WTC11 (cell line): ENCODE results near the gene SMIM38. TPM values are rescaled to one million over a fixed set of nuclear protein-coding genes. Genes with fewer than 3 reads are reported as not detected.

Source experiments
- ATAC-seq: fragments of 200-7000 bp; cut with Tn5 transposase; 2 replicates; pipeline ENCODE4 v1.10.0; 2021; ENCODE audit warnings: mild to moderate bottlenecking, moderate library complexity
- Bru-seq: library from RNA; stranded (reverse); fragments of 400-500 nt; gene quantifications from one replicate; lab custom pipeline; 2021; lab: Mats Ljungman, UMichigan
- CTCF ChIA-PET: fragments of 300-600 bp; sonication (Branson Sonifier 250); formaldehyde crosslinking; loops from one replicate; lab custom pipeline; 2021; ENCODE audit warnings: antibody characterized with exemption; lab: Charles Lee
- POLR2A ChIA-PET: fragments of 350-600 bp; sonication (Branson Sonifier 250); formaldehyde crosslinking; loops from one replicate; lab custom pipeline; 2021; ENCODE audit warnings: antibody characterized with exemption; lab: Charles Lee
- DNase-seq: peaks from one replicate; pipeline ENCODE4 v3.0.0; 2021; ENCODE audit warnings: low spot score
- H3K27ac Mint-ChIP-seq: 2 replicates; pipeline ENCODE4 v1.8.0; 2021; ENCODE audit warnings: mixed read lengths
- H3K27me3 Mint-ChIP-seq: 2 replicates; pipeline ENCODE4 v1.8.0; 2021; ENCODE audit warnings: low read depth, mild to moderate bottlenecking, moderate library complexity, mixed read lengths
- H3K36me3 Mint-ChIP-seq: 2 replicates; pipeline ENCODE4 v1.8.0; 2021; ENCODE audit warnings: mixed read lengths
- H3K4me1 Mint-ChIP-seq: 2 replicates; pipeline ENCODE4 v1.8.0; 2022; ENCODE audit warnings: mixed read lengths
- H3K4me3 Mint-ChIP-seq: 2 replicates; pipeline ENCODE4 v1.8.0; 2021; ENCODE audit warnings: mild to moderate bottlenecking, moderate library complexity, mixed read lengths
- H3K9me3 Mint-ChIP-seq: 2 replicates; pipeline ENCODE4 v1.8.0; 2021; ENCODE audit warnings: mixed read lengths
- EMX1 ChIP-seq: fragments of 250-450 bp; sonication (Bioruptor Pico); IDR thresholded peaks from 2 replicates; pipeline ENCODE4 v1.8.0; 2021; ENCODE audit warnings: mild to moderate bottlenecking
- ESRRA ChIP-seq: sonication (generic); formaldehyde crosslinking; IDR thresholded peaks from 2 replicates; pipeline ENCODE4 v1.8.1; 2022; ENCODE audit warnings: mild to moderate bottlenecking, missing genetic modification reagents, borderline replicate concordance
- ETV6 ChIP-seq: sonication (generic); formaldehyde crosslinking; IDR thresholded peaks from 2 replicates; pipeline ENCODE4 v1.8.1; 2022; ENCODE audit warnings: mild to moderate bottlenecking, missing genetic modification reagents
- FOXJ3 ChIP-seq: sonication (generic); formaldehyde crosslinking; IDR thresholded peaks from 2 replicates; pipeline ENCODE4 v1.9.0; 2021; ENCODE audit warnings: missing genetic modification reagents, mild to moderate bottlenecking, borderline replicate concordance
- FOXP1 ChIP-seq: sonication (generic); formaldehyde crosslinking; IDR thresholded peaks from 2 replicates; pipeline ENCODE4 v1.8.0; 2022; ENCODE audit warnings: missing genetic modification reagents, mild to moderate bottlenecking, moderate library complexity, borderline replicate concordance
- GTF2I ChIP-seq: fragments of 250-450 bp; sonication (Bioruptor Pico); conservative IDR thresholded peaks from 2 replicates; pipeline ENCODE4 v1.4.0; 2021; ENCODE audit warnings: mild to moderate bottlenecking
- JUN ChIP-seq: sonication (generic); formaldehyde crosslinking; IDR thresholded peaks from 2 replicates; pipeline ENCODE4 v1.8.0; 2023; ENCODE audit warnings: mild to moderate bottlenecking, missing genetic modification reagents
- KAT7 ChIP-seq: sonication (generic); formaldehyde crosslinking; IDR thresholded peaks from 2 replicates; pipeline ENCODE4 v1.8.1; 2023; ENCODE audit warnings: missing genetic modification reagents, mild to moderate bottlenecking, borderline replicate concordance
- NFATC4 ChIP-seq: fragments of 250-450 bp; sonication (Bioruptor Pico); IDR thresholded peaks from 2 replicates; pipeline ENCODE4 v1.9.0; 2021; ENCODE audit warnings: mild to moderate bottlenecking
- NFE2L1 ChIP-seq: sonication (generic); formaldehyde crosslinking; IDR thresholded peaks from 2 replicates; pipeline ENCODE4 v1.8.1; 2023; ENCODE audit warnings: missing genetic modification reagents
- NFYB ChIP-seq: sonication (generic); formaldehyde crosslinking; conservative IDR thresholded peaks from 2 replicates; pipeline ENCODE4 v1.8.0; 2022; ENCODE audit warnings: low read depth, missing genetic modification reagents
- NR3C1 ChIP-seq: sonication (generic); formaldehyde crosslinking; conservative IDR thresholded peaks from 2 replicates; pipeline ENCODE4 v1.8.1; 2023; ENCODE audit warnings: low read depth, mild to moderate bottlenecking, missing genetic modification reagents
- RORB ChIP-seq: fragments of 250-450 bp; sonication (Bioruptor Pico); IDR thresholded peaks from 2 replicates; pipeline ENCODE4 v1.9.0; 2021; ENCODE audit warnings: mild to moderate bottlenecking
- SOX15 ChIP-seq: fragments of 250-450 bp; sonication (Bioruptor Pico); IDR thresholded peaks from 2 replicates; pipeline ENCODE4 v1.9.0; 2021; ENCODE audit warnings: mild to moderate bottlenecking
- TEAD4 ChIP-seq: sonication (generic); formaldehyde crosslinking; IDR thresholded peaks from 2 replicates; pipeline ENCODE4 v1.8.0; 2022; ENCODE audit warnings: mild to moderate bottlenecking, missing genetic modification reagents
- ZBTB21 ChIP-seq: sonication (generic); formaldehyde crosslinking; IDR thresholded peaks from 2 replicates; pipeline ENCODE4 v1.8.1; 2023; ENCODE audit warnings: mild to moderate bottlenecking, missing genetic modification reagents, borderline replicate concordance
- ZNF671 ChIP-seq: fragments of 250-450 bp; sonication (Bioruptor Pico); IDR thresholded peaks from 2 replicates; pipeline ENCODE4 v1.8.0; 2021; ENCODE audit warnings: mild to moderate bottlenecking
- long read RNA-seq, 3 experiments: library from RNA in 1 of 3; library from capped mRNA in 1 of 3; library from polyadenylated mRNA in 1 of 3; unstranded in 2 of 3; stranded (forward) in 1 of 3; transcript quantifications; one replicate each; pipeline ENCODE4 v2.0.0, GENCODE V29; 2021
- total RNA-seq: library from RNA; stranded (reverse); gene quantifications from 3 replicates; pipeline ENCODE4 v1.2.3, GENCODE V29; 2021
- TF ChIP-seq, protein P1 (sequence below): sonication (generic); formaldehyde crosslinking; IDR thresholded peaks from 2 replicates; pipeline ENCODE4 v1.8.1; 2022; ENCODE audit warnings: mild to moderate bottlenecking, moderate library complexity, missing genetic modification reagents
- TF ChIP-seq, protein P2 (sequence below): sonication (generic); formaldehyde crosslinking; IDR thresholded peaks from 2 replicates; pipeline ENCODE4 v1.8.0; 2022; ENCODE audit warnings: mild to moderate bottlenecking, missing genetic modification reagents
- TF ChIP-seq, protein P3 (sequence below): sonication (generic); formaldehyde crosslinking; IDR thresholded peaks from 2 replicates; pipeline ENCODE4 v1.8.1; 2023; ENCODE audit warnings: mild to moderate bottlenecking, missing genetic modification reagents, borderline replicate concordance
- TF ChIP-seq, protein P4 (sequence below): sonication (generic); formaldehyde crosslinking; IDR thresholded peaks from 2 replicates; pipeline ENCODE4 v1.8.0; 2022; ENCODE audit warnings: mild to moderate bottlenecking, missing genetic modification reagents
- TF ChIP-seq, protein P5 (sequence below): fragments of 200-600 bp; IDR thresholded peaks from 2 replicates; pipeline ENCODE4 v1.8.0; 2022; ENCODE audit warnings: antibody characterized with exemption

SMIM38 gene
- total RNA-seq (0.39 to 1.4 TPM (median 0.98 TPM) in 3 replicates), Bru-seq, nascent RNA (percentile 34 among the genes with signal in this experiment)
- long read RNA-seq, experiment 1 = 0 reads
- long read RNA-seq, experiment 2 = 0 reads
- long read RNA-seq, experiment 3 = 0 reads

DNA sequence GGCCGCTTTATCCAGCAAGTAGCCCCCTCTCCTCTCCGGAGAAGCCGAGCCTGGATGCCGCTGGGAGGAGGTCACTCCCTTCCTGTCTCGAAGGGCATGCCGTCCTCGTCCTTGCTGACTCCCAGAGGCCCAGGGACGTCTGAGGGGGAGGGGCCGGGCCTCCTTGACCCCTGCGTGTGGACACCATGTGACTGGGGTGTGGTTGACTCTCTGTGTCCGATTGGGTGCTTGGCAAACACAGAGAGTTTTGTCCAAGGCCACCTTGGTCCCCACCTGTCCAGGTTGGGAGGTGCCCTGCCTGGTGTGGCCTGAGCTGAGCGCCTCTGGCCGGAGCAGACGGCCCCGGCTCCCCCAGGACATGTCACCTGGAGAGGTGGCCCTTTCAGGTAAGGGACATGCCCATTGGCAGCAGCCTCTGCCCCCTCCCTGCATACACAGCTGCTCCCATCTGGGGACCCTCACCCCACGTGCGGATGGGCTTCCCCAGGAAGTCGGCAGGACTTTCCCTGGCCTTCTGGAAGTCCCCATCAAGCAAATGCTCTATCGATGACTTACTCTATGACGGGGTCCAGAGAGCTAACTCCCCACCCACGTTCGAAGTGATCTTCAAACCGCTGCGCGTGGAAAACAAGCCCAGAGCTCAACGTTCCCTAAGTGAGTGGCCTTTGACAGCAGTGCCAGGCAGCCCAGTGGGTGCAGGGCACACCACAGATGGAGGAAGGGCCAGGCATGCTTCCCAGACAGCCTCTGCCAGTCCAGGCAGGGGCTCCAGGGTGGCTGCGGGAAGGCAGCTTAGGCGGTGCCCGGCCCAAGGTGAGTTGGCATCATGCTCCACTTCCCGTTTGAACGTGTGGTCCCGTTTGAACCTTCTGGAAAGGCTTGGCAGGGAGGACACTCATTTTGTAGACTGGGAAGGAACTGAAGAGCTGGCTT, at the start of gene SMIM38:
SMIM38 (plus strand) TSS at position 634 of the 933 bp plus-strand sequence. CDS start 1,912 bp downstream, outside the sequence.
- peaks cover 26% of the 10 kb centered on the region for H3K4me1 Mint-ChIP-seq
- DNase-seq = no peak
- TF ChIP-seq SOX15 (CRISPR knock-in tag) (no peak), RORB (no peak), TEAD4 (CRISPR knock-in tag) (no peak), EMX1 (CRISPR knock-in tag) (no peak), NFATC4 (CRISPR knock-in tag) (no peak), JUN (CRISPR knock-in tag) (no peak), ESRRA (CRISPR knock-in tag) (no peak)
- TF ChIP-seq, protein P1, sequence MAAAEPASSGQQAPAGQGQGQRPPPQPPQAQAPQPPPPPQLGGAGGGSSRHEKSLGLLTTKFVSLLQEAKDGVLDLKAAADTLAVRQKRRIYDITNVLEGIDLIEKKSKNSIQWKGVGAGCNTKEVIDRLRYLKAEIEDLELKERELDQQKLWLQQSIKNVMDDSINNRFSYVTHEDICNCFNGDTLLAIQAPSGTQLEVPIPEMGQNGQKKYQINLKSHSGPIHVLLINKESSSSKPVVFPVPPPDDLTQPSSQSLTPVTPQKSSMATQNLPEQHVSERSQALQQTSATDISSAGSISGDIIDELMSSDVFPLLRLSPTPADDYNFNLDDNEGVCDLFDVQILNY (CRISPR knock-in tag) = no peak
- TF ChIP-seq, protein P2, sequence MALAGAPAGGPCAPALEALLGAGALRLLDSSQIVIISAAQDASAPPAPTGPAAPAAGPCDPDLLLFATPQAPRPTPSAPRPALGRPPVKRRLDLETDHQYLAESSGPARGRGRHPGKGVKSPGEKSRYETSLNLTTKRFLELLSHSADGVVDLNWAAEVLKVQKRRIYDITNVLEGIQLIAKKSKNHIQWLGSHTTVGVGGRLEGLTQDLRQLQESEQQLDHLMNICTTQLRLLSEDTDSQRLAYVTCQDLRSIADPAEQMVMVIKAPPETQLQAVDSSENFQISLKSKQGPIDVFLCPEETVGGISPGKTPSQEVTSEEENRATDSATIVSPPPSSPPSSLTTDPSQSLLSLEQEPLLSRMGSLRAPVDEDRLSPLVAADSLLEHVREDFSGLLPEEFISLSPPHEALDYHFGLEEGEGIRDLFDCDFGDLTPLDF (CRISPR knock-in tag) = no peak
- no peak within 1 kb of the TSS for H3K4me3 Mint-ChIP-seq
- H3K27me3 Mint-ChIP-seq = no peaks in the 10 kb centered on the region
- CTCF ChIA-PET = interaction anchor here (1.9 to 2.0 kb wide), 2 partner anchors 24 to 54 kb away, joined by 6 to 12 read pairs; no protein-coding TSS in a partner anchor
- POLR2A ChIA-PET = no interaction called here
- no peak within 1 kb of the TSS for H3K27ac Mint-ChIP-seq
- peaks cover 2% of the 10 kb centered on the region for H3K36me3 Mint-ChIP-seq
- ATAC-seq = no peak
- peaks cover 2% of the 10 kb centered on the region for H3K9me3 Mint-ChIP-seq

DNA sequence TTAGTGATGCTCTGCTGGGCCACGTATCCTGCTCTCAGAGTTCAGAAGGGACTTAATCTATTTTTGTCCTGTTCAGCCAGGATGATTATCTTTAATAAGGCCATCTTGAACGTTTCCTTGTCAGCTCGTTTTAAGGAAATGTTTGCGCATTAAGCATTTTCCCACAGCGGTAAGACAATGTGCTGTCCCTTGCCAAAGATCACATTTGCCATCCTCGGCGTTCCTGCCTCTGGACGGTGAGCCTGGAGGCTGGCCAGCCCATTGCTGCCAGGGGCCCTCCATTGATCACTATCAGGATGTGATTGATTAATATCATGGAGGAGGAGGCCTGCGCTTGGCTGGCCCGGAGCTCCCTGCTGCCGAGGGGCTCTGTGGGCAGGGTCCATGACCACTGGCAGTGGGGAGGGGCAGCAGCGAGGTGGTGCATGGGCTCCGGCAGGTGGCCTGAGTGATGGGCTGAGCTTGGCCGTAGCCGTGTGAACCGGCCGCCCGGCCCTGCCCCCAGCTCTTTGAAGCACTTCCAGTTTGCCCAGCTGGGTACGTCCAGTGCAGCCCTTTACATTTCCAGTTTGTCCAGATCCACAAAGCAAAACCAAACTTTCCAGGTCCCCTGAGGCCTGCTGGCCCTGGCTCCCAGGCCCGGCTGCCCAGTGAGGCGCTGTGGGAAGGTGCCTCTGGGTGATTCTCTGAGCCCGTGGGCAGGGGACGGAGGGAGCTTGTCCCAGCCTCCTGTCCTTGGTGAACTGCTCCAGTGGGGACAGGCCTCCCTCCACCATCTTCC, 49.5 kb upstream of the SMIM38 start:
- Mint-ChIP-seq H3K36me3 (peaks cover 26% of the 10 kb centered on the region), H3K4me3 (no peak overlapping the region), H3K4me1 (no peaks in the 10 kb centered on the region), H3K27ac (no peak overlapping the region)
- POLR2A ChIA-PET = interaction anchor here (0.6 kb wide), 1 partner anchor 44 kb away, joined by 3 read pairs; no protein-coding TSS in a partner anchor
- CTCF ChIA-PET = interaction anchor here (1.0 to 3.2 kb wide), 4 partner anchors 26 to 577 kb away, joined by 3 to 15 read pairs (median 4); no protein-coding TSS in a partner anchor
- TF ChIP-seq ETV6 (CRISPR knock-in tag) (no peak), GTF2I (CRISPR knock-in tag) (no peak), ZNF671 (CRISPR knock-in tag) (no peak), NR3C1 (no peak), ZBTB21 (CRISPR knock-in tag) (no peak), KAT7 (CRISPR knock-in tag) (no peak), NFYB (no peak), NFE2L1 (CRISPR knock-in tag) (no peak), FOXJ3 (CRISPR knock-in tag) (no peak), FOXP1 (CRISPR knock-in tag) (no peak), EMX1 (CRISPR knock-in tag) (no peak)
- TF ChIP-seq, protein P3, sequence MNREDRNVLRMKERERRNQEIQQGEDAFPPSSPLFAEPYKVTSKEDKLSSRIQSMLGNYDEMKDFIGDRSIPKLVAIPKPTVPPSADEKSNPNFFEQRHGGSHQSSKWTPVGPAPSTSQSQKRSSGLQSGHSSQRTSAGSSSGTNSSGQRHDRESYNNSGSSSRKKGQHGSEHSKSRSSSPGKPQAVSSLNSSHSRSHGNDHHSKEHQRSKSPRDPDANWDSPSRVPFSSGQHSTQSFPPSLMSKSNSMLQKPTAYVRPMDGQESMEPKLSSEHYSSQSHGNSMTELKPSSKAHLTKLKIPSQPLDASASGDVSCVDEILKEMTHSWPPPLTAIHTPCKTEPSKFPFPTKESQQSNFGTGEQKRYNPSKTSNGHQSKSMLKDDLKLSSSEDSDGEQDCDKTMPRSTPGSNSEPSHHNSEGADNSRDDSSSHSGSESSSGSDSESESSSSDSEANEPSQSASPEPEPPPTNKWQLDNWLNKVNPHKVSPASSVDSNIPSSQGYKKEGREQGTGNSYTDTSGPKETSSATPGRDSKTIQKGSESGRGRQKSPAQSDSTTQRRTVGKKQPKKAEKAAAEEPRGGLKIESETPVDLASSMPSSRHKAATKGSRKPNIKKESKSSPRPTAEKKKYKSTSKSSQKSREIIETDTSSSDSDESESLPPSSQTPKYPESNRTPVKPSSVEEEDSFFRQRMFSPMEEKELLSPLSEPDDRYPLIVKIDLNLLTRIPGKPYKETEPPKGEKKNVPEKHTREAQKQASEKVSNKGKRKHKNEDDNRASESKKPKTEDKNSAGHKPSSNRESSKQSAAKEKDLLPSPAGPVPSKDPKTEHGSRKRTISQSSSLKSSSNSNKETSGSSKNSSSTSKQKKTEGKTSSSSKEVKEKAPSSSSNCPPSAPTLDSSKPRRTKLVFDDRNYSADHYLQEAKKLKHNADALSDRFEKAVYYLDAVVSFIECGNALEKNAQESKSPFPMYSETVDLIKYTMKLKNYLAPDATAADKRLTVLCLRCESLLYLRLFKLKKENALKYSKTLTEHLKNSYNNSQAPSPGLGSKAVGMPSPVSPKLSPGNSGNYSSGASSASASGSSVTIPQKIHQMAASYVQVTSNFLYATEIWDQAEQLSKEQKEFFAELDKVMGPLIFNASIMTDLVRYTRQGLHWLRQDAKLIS = no peak
- TF ChIP-seq, protein P4, sequence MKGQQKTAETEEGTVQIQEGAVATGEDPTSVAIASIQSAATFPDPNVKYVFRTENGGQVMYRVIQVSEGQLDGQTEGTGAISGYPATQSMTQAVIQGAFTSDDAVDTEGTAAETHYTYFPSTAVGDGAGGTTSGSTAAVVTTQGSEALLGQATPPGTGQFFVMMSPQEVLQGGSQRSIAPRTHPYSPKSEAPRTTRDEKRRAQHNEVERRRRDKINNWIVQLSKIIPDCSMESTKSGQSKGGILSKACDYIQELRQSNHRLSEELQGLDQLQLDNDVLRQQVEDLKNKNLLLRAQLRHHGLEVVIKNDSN = no peak
- TF ChIP-seq, protein P2 (CRISPR knock-in tag) = no peak
- TF ChIP-seq, protein P5, sequence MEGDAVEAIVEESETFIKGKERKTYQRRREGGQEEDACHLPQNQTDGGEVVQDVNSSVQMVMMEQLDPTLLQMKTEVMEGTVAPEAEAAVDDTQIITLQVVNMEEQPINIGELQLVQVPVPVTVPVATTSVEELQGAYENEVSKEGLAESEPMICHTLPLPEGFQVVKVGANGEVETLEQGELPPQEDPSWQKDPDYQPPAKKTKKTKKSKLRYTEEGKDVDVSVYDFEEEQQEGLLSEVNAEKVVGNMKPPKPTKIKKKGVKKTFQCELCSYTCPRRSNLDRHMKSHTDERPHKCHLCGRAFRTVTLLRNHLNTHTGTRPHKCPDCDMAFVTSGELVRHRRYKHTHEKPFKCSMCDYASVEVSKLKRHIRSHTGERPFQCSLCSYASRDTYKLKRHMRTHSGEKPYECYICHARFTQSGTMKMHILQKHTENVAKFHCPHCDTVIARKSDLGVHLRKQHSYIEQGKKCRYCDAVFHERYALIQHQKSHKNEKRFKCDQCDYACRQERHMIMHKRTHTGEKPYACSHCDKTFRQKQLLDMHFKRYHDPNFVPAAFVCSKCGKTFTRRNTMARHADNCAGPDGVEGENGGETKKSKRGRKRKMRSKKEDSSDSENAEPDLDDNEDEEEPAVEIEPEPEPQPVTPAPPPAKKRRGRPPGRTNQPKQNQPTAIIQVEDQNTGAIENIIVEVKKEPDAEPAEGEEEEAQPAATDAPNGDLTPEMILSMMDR = no peak
- TF ChIP-seq, all 79 proteins: peak for 0
- ATAC-seq = no peak
- no peak for DNase-seq
- peaks cover 34% of the 10 kb centered on the region for H3K9me3 Mint-ChIP-seq
- peaks cover 3% of the 10 kb centered on the region; the same call in 1 of the 2 replicates for H3K27me3 Mint-ChIP-seq
